ENCODE results near the gene PCDHB10. TPM values are rescaled to one million over a fixed set of nuclear protein-coding genes. Genes with fewer than 3 reads are reported as not detected.
"Not testable (repeated sequence)": the region's sequence is repeated elsewhere in the genome, so short reads cannot be mapped to it uniquely, and the experiment has no call there.

Gene PCDHB10
- polyA plus RNA-seq, 2 of the 4 experiments (the other 2 are of a cell fraction): 0.06 TPM; not detected in 1

- FAIRE-seq: no peak
- ATAC-seq: peak in 1 of 2 experiments; percentile 55; a peak in 3 of 6 replicates
- peak in 1 of 2 experiments; percentile 24 for DNase-seq (ENCODE audit: low read depth in 1 of 2, low spot score in 1 of 2)
- ChIA-PET CTCF (interaction anchor here (1.3 to 1.5 kb wide), 3 partner anchors 17 to 382 kb away, joined by 4 to 9 read pairs (median 5); partner anchors contain the start of gene PCDHB11), POLR2A (no interaction called here)
- TF ChIP-seq MAFK (IDR thresholded peaks at IDR 0.05; ENCODE audit: partially characterized antibody) (no peak), RAD21 (conservative IDR thresholded peaks at IDR 0.05 in 1 of 2, IDR thresholded peaks at IDR 0.05 in 1 of 2) (peak in 1 of 2 experiments; percentile 27; a peak in 1 of 5 replicates)
- Histone ChIP-seq H3K4me3 (no peak within 1 kb of the TSS), H3K4me1 (no peaks in the 10 kb centered on the region), H3K9me3 (0 out of 3 replicates have a peak, but pooled peaks cover 9% of the 10 kb centered on the region), H3K4me2 (no peak within 1 kb of the TSS), H3K27ac (no peak within 1 kb of the TSS)
- WGBS (ENCODE audit: missing lambda C conversion rate): 29% methylated on average over 13 of the region's 13 CpGs
Measured at GRCh38 chr5:141182248-141182647, 9.9 kb upstream of the PCDHB10 start, which contains the start of gene PCDHB16. Gene PCDHB16 (plus strand): TSS chr5:141182387. CDS start chr5:141182560, 173 bp downstream.

GRCh38 chr5:141184117-141184855, 7.9 kb upstream of the PCDHB10 start:
- not testable (repeated sequence) for FAIRE-seq

GRCh38 chr5:141186897-141187512, 5.1 kb upstream of the PCDHB10 start, which contains the start of gene PCDHB9:
Gene PCDHB9 (plus strand): TSS chr5:141187161. CDS start chr5:141187319, 158 bp downstream.
- FAIRE-seq (no peak), DNase-seq (ENCODE audit: low read depth in 1 of 2, low spot score in 1 of 2) (peak in 1 of 2 experiments; percentile 15), ATAC-seq (no peak)
- Histone ChIP-seq H3K4me1 (no peaks in the 10 kb centered on the region), H3K4me3 (no peak within 1 kb of the TSS), H3K27ac (no peak within 1 kb of the TSS), H3K9me3 (peaks cover 11% of the 10 kb centered on the region; the same call in 1 of the 3 replicates), H3K4me2 (no peak within 1 kb of the TSS)
- 34% methylated on average over 9 of the region's 9 CpGs for WGBS (ENCODE audit: missing lambda C conversion rate)
- POLR2A ChIA-PET: no interaction called here
- TF ChIP-seq FOSB (CRISPR knock-in tag; IDR thresholded peaks at IDR 0.05): no peak
- TF ChIP-seq RAD21 (conservative IDR thresholded peaks at IDR 0.05 in 1 of 2, IDR thresholded peaks at IDR 0.05 in 1 of 2): peak in 1 of 2 experiments; percentile 13; a peak in 1 of 5 replicates
- TF ChIP-seq PHF8 (IDR thresholded peaks at IDR 0.05; ENCODE audit: borderline replicate concordance, low read depth): no peak
- CTCF ChIA-PET: interaction anchor here (0.7 to 1.8 kb wide), 7 partner anchors 9 to 334 kb away, joined by 3 to 10 read pairs (median 3); partner anchors contain the start of gene PCDHB11

More at GRCh38 chr5:141184117-141184855, 7.9 kb upstream of the PCDHB10 start:
- H3K4me1 ChIP-seq; H3K9me3 ChIP-seq; H3K4me2 ChIP-seq; DNase-seq (ENCODE audit: low read depth in 1 of 2, low spot score in 1 of 2); CTCF ChIA-PET; H3K27ac ChIP-seq; POLR2A ChIA-PET; H3K4me3 ChIP-seq; ATAC-seq: not testable (repeated sequence)
- 43% methylated on average over 18 of the region's 69 CpGs for WGBS (ENCODE audit: missing lambda C conversion rate)

GRCh38 chr5:141188682-141189081, 3.5 kb upstream of the PCDHB10 start:
- FAIRE-seq: not testable (repeated sequence)

GRCh38 chr5:141189131-141189530, 3.0 kb upstream of the PCDHB10 start:
- peaks cover 10% of the 10 kb centered on the region; the same call in 1 of the 3 replicates for H3K9me3 ChIP-seq
- H3K4me1 ChIP-seq; H3K4me3 ChIP-seq; FAIRE-seq; H3K4me2 ChIP-seq; DNase-seq (ENCODE audit: low read depth in 1 of 2, low spot score in 1 of 2); POLR2A ChIA-PET; ATAC-seq; H3K27ac ChIP-seq; CTCF ChIA-PET: not testable (repeated sequence)
- WGBS (ENCODE audit: missing lambda C conversion rate): 65% methylated on average over 23 of the region's 35 CpGs

More at GRCh38 chr5:141188682-141189081, 3.5 kb upstream of the PCDHB10 start:
- H3K4me1 ChIP-seq; ATAC-seq; H3K4me3 ChIP-seq; DNase-seq (ENCODE audit: low read depth in 1 of 2, low spot score in 1 of 2); POLR2A ChIA-PET; H3K4me2 ChIP-seq; CTCF ChIA-PET; H3K27ac ChIP-seq: not testable (repeated sequence)
- H3K9me3 ChIP-seq: peaks cover 10% of the 10 kb centered on the region; the same call in 1 of the 3 replicates
- 60% methylated on average over 4 of the region's 37 CpGs for whole genome bisulfite sequencing (ENCODE audit: missing lambda C conversion rate)

- H3K27ac ChIP-seq; H3K4me3 ChIP-seq; FAIRE-seq; POLR2A ChIA-PET; H3K4me2 ChIP-seq; CTCF ChIA-PET; DNase-seq (ENCODE audit: low read depth in 1 of 2, low spot score in 1 of 2); ATAC-seq; H3K4me1 ChIP-seq: not testable (repeated sequence)
- H3K9me3 ChIP-seq: peaks cover 18% of the 10 kb centered on the region
- WGBS (ENCODE audit: missing lambda C conversion rate): 87% methylated on average over 3 of the region's 37 CpGs
Measured at GRCh38 chr5:141194332-141194731, 2.2 kb downstream of the PCDHB10 start.
